Hepatocyte (in vitro differentiated cells): ENCODE data around the gene DIABLO.
"Not testable (repeated sequence)": the region's sequence is repeated elsewhere in the genome, so short reads cannot be mapped to it uniquely, and the experiment has no call there.

Experiments used
- EZH2 ChIP-seq: fragments of 200-600 bp; sonication (generic); IDR thresholded peaks from 2 replicates; pipeline ENCODE4 v1.6.1; 2016; ENCODE audit warnings: antibody characterized with exemption, mild to moderate bottlenecking, borderline replicate concordance
- EZH2phosphoT487 ChIP-seq: fragments of 200-600 bp; sonication (generic); IDR thresholded peaks from one replicate; pipeline ENCODE4 v1.6.1; 2018; ENCODE audit warnings: antibody characterized with exemption, mild to moderate bottlenecking, low read depth, moderate library complexity; ENCODE audit not compliant: unreplicated experiment, severe bottlenecking
- TF ChIP-seq, protein P1 (sequence below): fragments of 200-600 bp; sonication (generic); IDR thresholded peaks from 2 replicates; pipeline ENCODE4 v1.5.1; 2016; ENCODE audit warnings: antibody characterized with exemption, mild to moderate bottlenecking; ENCODE audit not compliant: poor library complexity

DNA sequence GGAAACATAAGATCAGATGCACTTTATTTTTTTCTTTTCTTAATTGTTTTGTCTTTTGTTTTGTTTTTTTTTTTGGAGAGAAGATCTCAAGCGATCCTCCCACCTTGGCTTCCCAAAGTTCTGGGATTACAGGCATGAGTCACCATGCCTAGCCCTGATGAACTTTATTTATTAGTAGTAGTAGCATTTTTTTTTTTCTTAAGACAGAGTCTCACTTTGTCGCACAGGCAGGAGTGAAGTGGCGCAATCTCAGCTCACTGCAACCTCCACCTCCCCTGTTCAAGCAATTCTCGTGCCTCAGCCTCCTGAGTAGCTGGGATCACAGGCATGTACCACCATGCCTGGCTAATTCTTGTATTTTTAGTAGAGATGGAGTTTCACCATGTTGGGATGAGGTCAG is 49.4 kb downstream of the DIABLO start:
- TF ChIP-seq, protein P1, sequence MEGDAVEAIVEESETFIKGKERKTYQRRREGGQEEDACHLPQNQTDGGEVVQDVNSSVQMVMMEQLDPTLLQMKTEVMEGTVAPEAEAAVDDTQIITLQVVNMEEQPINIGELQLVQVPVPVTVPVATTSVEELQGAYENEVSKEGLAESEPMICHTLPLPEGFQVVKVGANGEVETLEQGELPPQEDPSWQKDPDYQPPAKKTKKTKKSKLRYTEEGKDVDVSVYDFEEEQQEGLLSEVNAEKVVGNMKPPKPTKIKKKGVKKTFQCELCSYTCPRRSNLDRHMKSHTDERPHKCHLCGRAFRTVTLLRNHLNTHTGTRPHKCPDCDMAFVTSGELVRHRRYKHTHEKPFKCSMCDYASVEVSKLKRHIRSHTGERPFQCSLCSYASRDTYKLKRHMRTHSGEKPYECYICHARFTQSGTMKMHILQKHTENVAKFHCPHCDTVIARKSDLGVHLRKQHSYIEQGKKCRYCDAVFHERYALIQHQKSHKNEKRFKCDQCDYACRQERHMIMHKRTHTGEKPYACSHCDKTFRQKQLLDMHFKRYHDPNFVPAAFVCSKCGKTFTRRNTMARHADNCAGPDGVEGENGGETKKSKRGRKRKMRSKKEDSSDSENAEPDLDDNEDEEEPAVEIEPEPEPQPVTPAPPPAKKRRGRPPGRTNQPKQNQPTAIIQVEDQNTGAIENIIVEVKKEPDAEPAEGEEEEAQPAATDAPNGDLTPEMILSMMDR = not testable (repeated sequence)
- TF ChIP-seq EZH2phosphoT487, EZH2: not testable (repeated sequence)
